Spinal cord (tissue), 10 donors: ENCODE data around the gene HIBADH. TPM values are rescaled to one million over a fixed set of nuclear protein-coding genes. Genes with fewer than 3 reads are reported as not detected.
"Not testable (repeated sequence)": the region's sequence is repeated elsewhere in the genome, so short reads cannot be mapped to it uniquely, and the experiment has no call there.

Experiments used
- DNase-seq, 6 donors: peaks; one replicate each; pipeline versions ENCODE4 v3.0.0 to v3.0.0-alpha.2; 2013 to 2015; ENCODE audit warnings: low spot score in 6 of 6, low read depth in 4 of 6
- H3K27ac ChIP-seq: one replicate; pipeline ENCODE4 v1.5.1; 2013; ENCODE audit warnings: low read depth, low read length, control low read depth
- H3K27me3 ChIP-seq: one replicate; pipeline ENCODE4 v1.6.1; 2013; ENCODE audit warnings: low read length; ENCODE audit not compliant: control insufficient read depth, insufficient read depth
- H3K36me3 ChIP-seq: one replicate; pipeline ENCODE4 v1.6.1; 2013; ENCODE audit warnings: low read length; ENCODE audit not compliant: control insufficient read depth, insufficient read depth
- H3K4me1 ChIP-seq: one replicate; pipeline ENCODE4 v1.6.1; 2013; ENCODE audit warnings: low read length; ENCODE audit not compliant: control insufficient read depth, insufficient read depth
- H3K4me3 ChIP-seq: one replicate; pipeline ENCODE4 v1.5.1; 2013; ENCODE audit warnings: low read depth, low read length, control low read depth
- H3K9me3 ChIP-seq: one replicate; pipeline ENCODE4 v1.6.1; 2013; ENCODE audit warnings: low read length; ENCODE audit not compliant: control insufficient read depth, insufficient read depth
- WGBS: methylation state at CpG from one replicate; pipeline ENCODE4 v1.1.5; 2013; ENCODE audit warnings: missing lambda C conversion rate; ENCODE audit not compliant: insufficient coverage; 5-methylcytosine and 5-hydroxymethylcytosine counted together
- polyA plus RNA-seq, 2 donors: library from polyadenylated mRNA; unstranded; fragments of 120-200 nt; gene quantifications; one replicate each; pipeline ENCODE4 v1.2.1, GENCODE V29; 2013; ENCODE audit not compliant: insufficient read length in 2 of 2
- total RNA-seq, 2 donors: library from RNA; depleted of rRNA in 1 of 2; stranded (reverse); fragments of 120-200 nt in 1 of 2; fragments of >200 nt in 1 of 2; gene quantifications; one replicate each; pipeline versions ENCODE4 v1.2.3 to v1.2.4, GENCODE V29; 2013 to 2014
- donor health status: healthy.

HIBADH gene
- total and polyA plus RNA-seq, 4 donors = 27.2 to 52.7 (median 30.2) TPM

DNA sequence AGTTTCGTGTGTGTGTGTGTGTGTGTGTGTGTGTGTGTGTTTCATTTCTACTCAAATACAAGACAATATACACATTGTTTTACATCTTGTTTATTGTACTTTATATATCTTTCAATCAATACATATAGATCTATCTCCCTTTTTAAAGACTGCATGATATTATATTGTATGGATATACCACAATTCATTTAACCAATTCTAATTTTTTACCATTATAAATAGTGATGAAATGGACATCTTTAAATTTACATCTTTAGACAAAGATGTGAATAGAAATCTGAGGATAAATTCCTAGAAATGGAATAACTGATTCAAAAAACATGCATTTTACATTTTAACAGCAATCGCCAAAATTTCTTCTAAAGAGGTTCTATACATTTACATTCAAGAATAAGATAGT, 23.2 kb upstream of the HIBADH start:
- Histone ChIP-seq H3K36me3 (no peaks in the 10 kb centered on the region), H3K4me1 (no peaks in the 10 kb centered on the region), H3K27me3 (no peaks in the 10 kb centered on the region), H3K9me3 (no peaks in the 10 kb centered on the region), H3K4me3 (no peak overlapping the region), H3K27ac (no peak overlapping the region)
- no peak for DNase-seq
- no CpG with 5 or more reads among the region's 2 CpGs for WGBS

DNA sequence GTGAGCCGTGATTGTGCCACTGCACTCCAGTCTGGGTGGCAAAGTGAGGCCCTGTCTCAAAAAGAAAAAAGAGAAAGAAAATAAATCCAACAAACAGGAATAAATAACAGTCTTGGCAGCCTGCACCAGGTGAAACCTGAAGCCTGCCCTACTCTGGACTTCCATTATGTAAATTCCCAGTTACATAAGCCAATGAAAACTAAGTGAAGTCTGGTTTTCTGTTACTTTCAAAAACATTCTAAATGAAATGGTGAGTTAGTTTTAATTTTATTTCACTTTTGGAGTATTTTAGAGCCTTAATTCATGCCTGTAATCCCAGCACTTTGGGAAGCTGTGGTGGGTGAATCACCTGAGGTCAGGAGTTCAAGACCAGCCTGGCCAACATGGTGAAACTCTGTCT, 22.5 kb upstream of the HIBADH start:
- H3K4me3 ChIP-seq = no peak overlapping the region
- H3K36me3 ChIP-seq = no peaks in the 10 kb centered on the region
- no peaks in the 10 kb centered on the region for H3K4me1 ChIP-seq
- H3K9me3 ChIP-seq = no peaks in the 10 kb centered on the region
- H3K27me3 ChIP-seq = no peaks in the 10 kb centered on the region
- no peak overlapping the region for H3K27ac ChIP-seq
- DNase-seq = no peak
- no CpG with 5 or more reads among the region's 1 CpG for WGBS

DNA sequence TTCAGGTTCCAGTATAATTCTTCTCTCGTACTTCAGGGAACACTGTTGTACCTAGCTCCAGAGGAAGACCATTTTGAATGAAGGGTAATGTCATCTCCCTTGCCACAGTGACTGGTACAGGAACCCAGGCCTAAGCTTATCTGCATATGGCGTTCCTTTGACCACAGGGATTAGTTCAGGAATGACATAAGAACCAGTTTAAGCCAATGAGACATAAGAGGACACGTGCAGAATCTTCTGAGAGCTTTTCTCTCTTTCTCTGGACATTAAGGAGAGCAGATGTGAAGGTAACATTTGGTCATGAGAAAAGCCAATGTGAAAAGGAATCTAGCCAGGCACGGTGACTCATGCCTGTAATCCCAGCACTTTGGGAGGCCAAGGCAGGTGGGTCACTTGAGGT, 21.8 kb upstream of the HIBADH start:
- H3K36me3 ChIP-seq = no peaks in the 10 kb centered on the region
- no peaks in the 10 kb centered on the region for H3K27me3 ChIP-seq
- 96% methylated on average over 3 of the region's 4 CpGs for WGBS
- H3K9me3 ChIP-seq = no peaks in the 10 kb centered on the region
- H3K27ac ChIP-seq = no peak overlapping the region
- H3K4me1 ChIP-seq = no peaks in the 10 kb centered on the region
- no peak for DNase-seq
- no peak overlapping the region for H3K4me3 ChIP-seq

DNA sequence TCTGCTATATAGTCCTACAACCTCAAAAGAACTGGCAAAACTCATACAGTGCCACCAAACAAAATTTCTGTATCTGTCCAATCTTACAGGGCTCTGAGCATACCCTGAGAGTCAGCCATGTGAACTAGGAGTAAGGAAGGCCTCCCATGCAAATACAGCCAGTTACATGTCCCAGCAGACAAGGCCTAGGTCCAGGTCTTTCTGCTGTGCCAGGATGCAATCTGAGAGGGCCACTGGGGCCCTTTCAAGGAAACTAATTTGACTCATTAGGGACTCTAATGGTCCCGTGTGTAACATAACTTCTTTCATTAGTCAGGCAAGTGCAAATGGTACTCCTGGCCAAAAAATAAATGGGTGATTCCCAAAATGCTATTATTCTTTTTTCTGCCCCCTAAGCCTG, 17.9 kb upstream of the HIBADH start:
- no peaks in the 10 kb centered on the region for H3K4me1 ChIP-seq
- H3K27me3 ChIP-seq = no peaks in the 10 kb centered on the region
- no peaks in the 10 kb centered on the region for H3K36me3 ChIP-seq
- no peaks in the 10 kb centered on the region for H3K9me3 ChIP-seq
- no peak overlapping the region for H3K4me3 ChIP-seq
- 100% methylated on average over 1 of the region's 1 CpG for WGBS
- no peak overlapping the region for H3K27ac ChIP-seq
- no peak for DNase-seq

DNA sequence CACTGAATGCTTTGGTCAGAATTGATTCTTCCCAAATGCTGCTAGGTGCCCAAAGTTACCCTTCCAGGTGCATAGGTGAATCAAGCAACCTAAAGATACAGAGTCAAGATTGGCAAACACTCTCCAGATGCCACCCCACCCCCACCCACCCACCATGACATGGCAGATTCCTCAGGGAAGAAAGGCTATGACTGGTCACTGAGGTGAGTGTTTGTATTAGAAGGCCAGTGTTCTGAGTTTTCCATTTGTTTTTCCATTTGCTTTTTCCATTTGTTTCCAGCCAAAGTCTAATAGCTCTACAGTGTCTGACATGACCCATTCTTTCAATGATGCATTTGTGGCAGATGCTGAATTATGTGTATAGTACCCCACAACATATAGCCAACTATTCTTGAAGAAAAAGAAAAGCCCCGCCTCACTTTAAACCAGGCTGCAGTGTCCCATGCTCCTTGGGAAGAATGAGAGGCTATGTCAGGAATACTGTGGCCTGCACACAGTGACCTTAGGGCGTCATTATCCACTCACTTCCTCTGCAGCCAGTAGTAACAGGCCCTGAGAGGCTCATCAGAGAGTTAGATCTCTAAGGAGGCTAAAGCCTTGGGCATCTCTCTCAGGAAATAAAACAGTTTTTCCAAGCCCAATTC, 16.1 kb upstream of the HIBADH start:
- Histone ChIP-seq H3K27me3 (no peaks in the 10 kb centered on the region), H3K36me3 (no peaks in the 10 kb centered on the region), H3K27ac (no peak overlapping the region), H3K4me1 (no peaks in the 10 kb centered on the region), H3K9me3 (no peaks in the 10 kb centered on the region), H3K4me3 (no peak overlapping the region)
- no CpG with 5 or more reads among the region's 2 CpGs for WGBS
- no peak for DNase-seq

DNA sequence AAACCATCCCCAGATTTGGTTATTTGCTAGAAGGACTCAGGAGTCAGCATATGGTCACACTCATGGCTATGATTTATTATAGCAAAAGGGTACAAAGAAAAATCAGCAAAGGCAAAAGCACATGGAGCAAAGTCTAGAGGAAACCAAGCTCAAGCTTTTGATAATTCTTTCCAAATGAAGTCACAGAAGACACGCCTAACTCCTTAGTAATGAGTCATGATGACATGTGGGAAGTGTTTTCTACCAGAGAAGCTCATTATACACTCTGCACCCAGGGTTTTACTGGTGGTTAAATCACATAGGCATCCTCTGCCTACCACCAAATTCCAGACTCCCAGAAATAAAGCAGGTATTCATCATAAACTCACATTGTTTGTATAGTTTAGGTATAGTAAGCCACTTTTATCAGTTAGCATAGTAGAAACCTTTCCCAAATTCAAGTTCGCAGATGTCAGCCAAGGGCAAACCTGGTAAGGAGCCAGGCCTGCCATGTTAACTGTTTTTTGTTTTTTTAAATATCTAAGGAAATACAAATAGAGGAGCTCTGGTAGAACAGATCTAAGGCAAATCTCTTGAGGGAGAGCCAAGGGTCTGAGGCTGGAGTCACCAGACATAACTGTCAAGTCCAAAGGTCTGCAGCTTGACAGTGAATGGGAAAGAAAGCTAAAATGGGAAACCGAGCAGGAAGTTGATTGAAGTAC, 15.4 kb upstream of the HIBADH start:
- Histone ChIP-seq H3K4me1 (no peaks in the 10 kb centered on the region), H3K36me3 (no peaks in the 10 kb centered on the region), H3K9me3 (no peaks in the 10 kb centered on the region), H3K27me3 (no peaks in the 10 kb centered on the region), H3K4me3 (no peak overlapping the region), H3K27ac (no peak overlapping the region)
- no peak for DNase-seq
- WGBS = 92% methylated on average over 1 of the region's 3 CpGs

DNA sequence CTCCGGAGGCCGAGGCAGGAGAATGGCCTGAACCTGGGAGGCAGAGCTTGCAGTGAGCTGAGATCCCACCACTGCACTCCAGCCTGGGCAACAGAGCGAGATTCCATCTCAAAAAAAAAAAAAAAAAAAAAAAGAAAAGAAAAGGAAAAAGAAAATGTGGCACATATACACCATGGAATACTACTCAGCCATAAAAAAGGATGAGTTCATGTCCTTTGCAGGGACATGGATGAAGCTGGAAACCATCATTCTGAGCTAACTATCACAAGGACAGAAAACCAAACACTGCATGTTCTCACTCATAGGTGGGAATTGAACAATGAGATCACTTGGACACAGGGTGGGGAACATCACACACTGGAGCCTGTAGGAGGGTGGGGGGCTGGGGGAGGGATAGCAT, 11.4 kb upstream of the HIBADH start:
- DNase-seq = not testable (repeated sequence)

DNA sequence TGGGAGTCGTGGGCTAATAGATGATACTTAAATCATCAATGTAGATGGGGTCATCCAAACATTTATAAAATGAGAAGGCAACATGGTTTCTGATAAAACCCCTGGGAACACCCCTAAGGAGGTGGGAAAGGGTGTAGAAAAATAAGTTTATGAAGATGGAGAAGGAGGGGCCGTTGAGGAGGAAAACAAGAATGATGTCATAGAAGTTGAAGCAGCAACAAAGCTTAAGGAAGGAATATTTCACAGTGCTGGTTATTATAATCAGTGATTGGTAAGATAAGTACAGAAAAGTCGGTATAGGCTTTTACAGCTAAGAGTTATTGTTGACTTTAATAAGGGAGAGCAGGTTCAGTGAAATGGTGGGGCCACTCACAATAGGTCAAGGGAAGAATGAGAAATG, 9.0 kb upstream of the HIBADH start:
- no peak for DNase-seq
- no peaks in the 10 kb centered on the region for H3K9me3 ChIP-seq
- WGBS = 92% methylated on average over 2 of the region's 3 CpGs

More for the DNA sequence above, 11.4 kb upstream of the HIBADH start:
- no CpG with 5 or more reads among the region's 3 CpGs for WGBS
- H3K36me3 ChIP-seq, H3K27ac ChIP-seq, H3K4me3 ChIP-seq, H3K9me3 ChIP-seq, H3K27me3 ChIP-seq, H3K4me1 ChIP-seq: not testable (repeated sequence)

DNA sequence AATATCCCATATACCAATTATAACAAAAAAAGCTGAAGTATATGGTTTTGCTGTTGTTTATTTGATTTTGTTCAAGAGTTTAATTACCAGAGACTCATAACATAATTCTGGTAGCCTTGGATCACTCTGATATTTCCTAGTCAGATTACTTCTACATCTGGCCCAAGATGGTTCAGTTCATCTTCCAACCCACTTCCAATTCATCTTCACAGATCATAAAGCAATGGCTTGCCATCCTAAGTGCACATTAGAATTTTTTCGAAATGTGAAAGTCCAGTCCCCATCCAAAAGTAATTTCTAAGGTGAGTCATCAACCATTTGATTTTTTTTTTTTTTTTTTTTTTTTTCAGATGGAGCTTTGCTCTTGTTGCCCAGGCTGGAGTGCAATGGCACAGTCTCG, 8.0 kb upstream of the HIBADH start:
- H3K4me1 ChIP-seq = no peaks in the 10 kb centered on the region
- no CpG with 5 or more reads among the region's 2 CpGs for WGBS

More for the DNA sequence above, 9.0 kb upstream of the HIBADH start:
- H3K36me3 ChIP-seq = no peaks in the 10 kb centered on the region
- no peaks in the 10 kb centered on the region for H3K27me3 ChIP-seq
- no peaks in the 10 kb centered on the region for H3K4me1 ChIP-seq
- no peak overlapping the region for H3K4me3 ChIP-seq
- H3K27ac ChIP-seq = no peak overlapping the region

DNA sequence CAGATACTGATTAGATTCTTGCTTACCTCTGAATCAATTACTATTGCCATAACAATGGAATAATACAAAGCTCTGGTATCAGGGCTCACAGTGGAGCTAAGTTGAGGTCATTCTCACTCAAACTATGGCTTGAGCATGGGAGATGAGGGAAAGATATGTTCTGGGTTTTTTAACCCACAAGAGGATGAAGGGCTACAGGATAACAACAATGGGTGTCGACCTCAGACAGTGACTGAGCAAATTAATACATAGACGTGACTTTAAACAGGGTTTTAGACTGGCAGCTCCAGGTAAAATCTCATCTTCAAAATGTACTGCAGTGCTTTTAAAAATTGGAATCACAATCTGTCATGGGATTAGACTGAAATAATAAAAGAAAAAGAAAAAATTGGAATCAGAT, 7.5 kb upstream of the HIBADH start:
- Histone ChIP-seq H3K27ac (no peak overlapping the region), H3K36me3 (no peaks in the 10 kb centered on the region), H3K27me3 (no peaks in the 10 kb centered on the region), H3K9me3 (no peaks in the 10 kb centered on the region), H3K4me1 (no peaks in the 10 kb centered on the region), H3K4me3 (no peak overlapping the region)
- DNase-seq = no peak
- WGBS = 74% methylated on average over 2 of the region's 2 CpGs

More for the DNA sequence above, 8.0 kb upstream of the HIBADH start:
- H3K9me3 ChIP-seq = no peaks in the 10 kb centered on the region
- H3K27me3 ChIP-seq = no peaks in the 10 kb centered on the region
- DNase-seq = no peak
- no peaks in the 10 kb centered on the region for H3K36me3 ChIP-seq
- H3K4me3 ChIP-seq = no peak overlapping the region
- H3K27ac ChIP-seq = no peak overlapping the region
